GM21423 (cell line): ENCODE measurements around the gene ATP2C2.
"Not testable (repeated sequence)": the region's sequence is repeated elsewhere in the genome, so short reads cannot be mapped to it uniquely, and the experiment has no call there.

ENCODE experiments used
- ATAC-seq: cut with Tn5 transposase; IDR thresholded peaks from one replicate; pipeline ENCODE4 v1.9.1; 2021; ENCODE audit warnings: mild to moderate bottlenecking, moderate library complexity; ENCODE audit not compliant: unreplicated experiment

ATP2C2 gene

DNA sequence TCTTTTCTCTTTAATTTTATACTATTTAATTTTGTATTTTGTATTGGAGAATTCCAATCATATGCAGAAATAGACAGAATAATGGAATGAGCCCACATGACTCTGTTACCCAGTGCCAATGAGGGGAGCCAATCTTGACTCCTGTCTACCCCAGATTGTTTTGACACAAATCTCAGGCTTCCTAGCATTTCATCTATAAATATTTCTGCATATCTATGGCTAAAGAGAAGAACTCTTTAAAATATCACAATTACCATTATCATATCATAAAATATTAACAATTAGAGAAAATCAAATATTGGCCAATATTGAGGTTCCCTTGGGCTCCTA lies 23.7 kb downstream of the ATP2C2 start:
- ATAC-seq, result no peak

DNA sequence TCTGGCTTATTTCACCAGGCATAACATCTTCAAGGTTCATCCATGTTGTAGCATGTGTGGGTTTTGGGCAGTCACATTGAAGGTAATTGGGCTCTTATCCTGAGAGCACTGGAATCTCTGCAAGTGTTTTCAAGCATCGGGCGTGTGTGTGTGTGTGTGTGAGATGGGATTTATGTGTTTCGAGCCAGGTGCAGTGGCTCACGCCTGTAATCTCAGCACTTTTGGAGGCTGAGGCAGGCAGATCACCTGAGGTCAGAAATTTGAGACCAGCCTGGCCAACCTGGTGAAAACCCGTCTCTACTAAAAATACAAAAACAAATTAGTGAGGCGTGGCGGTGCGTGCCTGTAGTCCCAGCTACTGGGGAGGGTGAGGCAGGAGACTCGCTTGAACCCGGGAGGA lies 27.7 kb downstream of the ATP2C2 start:
- ATAC-seq, result not testable (repeated sequence)

DNA sequence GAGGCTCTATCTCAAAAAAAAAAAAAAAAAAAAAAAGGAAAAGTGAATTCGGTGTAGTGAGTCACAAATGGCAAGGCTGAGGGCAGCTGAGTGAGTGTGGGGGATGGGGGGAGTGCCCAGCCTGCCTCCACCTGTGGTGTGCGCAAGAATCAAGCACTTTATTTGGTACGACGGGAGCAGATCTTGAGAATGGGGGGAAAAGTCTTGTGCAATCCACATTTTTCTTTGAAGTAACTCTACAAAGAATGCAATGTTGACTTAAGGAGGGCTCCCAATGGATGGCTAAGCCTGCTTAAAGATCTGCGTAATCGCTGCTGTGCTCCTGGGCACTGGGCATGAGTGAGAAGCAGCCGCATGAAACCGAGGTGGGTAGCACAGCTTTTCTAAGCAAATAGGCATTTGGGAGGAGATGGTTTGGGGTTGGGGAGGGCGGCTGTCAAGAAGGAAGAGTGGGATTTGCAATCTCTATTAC lies 28.2 kb downstream of the ATP2C2 start:
- ATAC-seq, result no peak

DNA sequence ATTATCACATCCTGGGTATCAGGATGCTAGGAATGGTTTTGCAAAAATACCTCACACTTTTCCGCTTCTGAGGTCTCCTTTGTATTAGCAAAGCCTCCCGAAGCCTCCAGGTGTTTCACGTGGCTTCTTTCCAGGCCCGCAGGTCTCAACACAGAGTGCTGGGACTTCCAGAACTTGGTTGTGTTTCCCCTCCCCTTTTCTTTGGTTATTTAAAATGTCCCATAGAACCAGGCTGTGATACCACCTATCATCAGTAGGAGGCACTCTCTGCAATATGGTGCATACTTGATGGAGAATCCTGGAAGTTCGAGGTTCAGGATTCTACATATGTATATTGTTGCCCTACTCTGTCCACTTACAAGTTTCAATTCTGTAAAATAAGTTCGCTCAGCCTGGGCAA lies 28.8 kb downstream of the ATP2C2 start:
- no peak for ATAC-seq

DNA sequence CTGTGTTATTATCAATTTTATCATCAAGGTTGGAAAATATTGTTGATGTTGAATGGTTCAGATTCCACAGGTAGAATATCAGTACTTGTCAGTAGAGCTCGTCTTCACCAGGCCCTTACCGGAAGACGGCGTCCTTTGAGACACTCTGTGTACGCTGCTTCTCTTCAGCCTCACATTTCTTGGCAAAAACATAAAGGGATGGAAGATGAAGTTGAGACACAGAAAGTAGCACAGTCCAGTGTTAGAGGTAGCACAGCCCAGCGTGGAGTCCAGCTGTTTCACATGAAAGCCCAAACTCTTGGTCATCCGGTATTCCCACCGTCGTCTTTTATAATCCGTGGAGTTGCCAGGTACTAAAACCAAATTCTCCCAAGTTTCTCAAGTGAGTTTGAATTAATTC lies 30.4 kb downstream of the ATP2C2 start:
- ATAC-seq, result no peak

DNA sequence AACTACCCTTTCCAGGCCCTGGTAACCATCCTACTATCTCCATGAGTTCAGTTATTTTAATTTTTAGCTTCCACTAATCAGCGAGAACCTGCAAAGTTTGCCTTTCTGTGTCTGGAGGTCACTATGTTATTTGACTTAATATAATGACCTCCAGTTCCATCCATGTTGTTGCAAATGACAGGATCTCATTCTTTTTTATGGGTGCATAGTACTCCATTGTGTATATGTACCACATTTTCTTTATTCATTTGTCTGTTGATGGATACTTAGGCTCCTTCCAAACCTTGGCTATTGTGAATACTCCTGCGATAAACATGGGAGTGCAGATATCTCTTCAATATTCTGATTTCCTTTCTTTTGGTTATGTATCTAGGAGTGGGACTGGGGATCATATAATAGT lies 31.6 kb downstream of the ATP2C2 start:
- ATAC-seq, result not testable (repeated sequence)

DNA sequence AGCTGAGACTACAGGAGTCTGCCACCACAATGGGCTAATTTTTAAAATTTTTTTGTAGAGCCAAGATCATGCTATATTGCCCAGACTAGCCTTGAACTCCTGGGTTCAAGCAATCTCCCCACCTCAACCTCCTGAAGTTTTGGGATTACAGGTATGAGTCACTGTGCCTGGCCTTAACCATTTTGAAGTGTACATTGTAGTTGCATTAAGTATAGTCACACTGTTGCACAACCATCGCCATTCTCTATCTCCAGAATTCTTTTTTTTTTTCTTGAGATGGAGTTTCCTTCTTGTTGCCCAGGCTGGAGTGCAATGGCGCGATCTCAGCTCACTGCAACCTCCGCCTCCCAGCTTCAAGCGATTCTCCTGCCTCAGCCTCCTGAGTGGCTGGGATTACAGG lies 35.1 kb downstream of the ATP2C2 start:
- ATAC-seq, result not testable (repeated sequence)

DNA sequence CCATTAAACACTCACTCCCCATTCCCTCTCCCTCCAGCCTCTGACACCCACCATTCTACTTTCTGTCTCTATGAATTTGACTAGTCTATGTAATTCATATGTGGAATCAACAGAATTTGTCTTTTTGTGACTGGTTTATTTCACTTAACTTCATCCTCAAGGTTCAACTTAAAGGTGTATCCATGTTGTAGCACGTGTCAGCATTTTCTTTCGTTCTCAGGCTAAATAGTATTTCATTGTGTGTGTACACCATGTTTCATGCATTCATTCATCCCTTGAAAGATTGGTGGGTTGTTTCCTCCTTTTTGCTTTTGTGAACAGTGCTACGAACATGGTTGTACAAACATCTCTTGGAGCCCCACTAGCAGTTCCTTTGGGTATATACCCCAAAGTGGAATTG lies 36.0 kb downstream of the ATP2C2 start:
- ATAC-seq, result no peak

DNA sequence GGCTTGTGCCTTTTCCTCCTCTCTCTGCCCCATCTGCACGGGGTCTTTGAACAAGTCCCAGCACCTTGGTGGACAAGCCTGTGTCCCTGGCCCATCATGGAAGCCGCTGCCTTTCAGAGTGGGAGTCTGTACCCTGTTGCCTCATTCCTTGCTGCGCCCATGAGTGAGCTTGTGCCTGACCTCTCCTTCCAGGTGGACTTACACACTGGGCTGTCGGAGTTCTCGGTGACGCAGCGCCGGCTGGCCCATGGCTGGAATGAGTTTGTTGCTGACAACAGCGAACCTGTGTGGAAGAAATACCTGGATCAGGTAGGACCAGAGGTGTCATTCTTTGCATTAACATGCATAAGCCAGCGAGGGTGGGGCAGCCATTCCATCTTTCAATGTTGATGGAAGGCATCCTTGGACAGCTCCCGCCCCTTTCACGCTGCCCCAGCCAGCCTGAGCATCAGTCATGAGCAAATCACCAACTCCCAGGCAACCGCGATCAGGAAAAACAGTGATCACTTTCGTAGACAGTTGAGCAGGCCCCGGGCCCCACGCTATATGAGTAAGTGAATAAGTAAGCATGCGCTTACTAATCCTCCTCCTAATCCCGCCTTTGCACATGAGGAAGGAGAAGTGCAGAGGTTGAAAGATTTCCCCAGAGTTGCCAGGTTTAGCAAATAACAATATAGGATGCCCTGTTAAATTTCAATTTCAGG lies 36.8 kb downstream of the ATP2C2 start:
- ATAC-seq, result no peak

DNA sequence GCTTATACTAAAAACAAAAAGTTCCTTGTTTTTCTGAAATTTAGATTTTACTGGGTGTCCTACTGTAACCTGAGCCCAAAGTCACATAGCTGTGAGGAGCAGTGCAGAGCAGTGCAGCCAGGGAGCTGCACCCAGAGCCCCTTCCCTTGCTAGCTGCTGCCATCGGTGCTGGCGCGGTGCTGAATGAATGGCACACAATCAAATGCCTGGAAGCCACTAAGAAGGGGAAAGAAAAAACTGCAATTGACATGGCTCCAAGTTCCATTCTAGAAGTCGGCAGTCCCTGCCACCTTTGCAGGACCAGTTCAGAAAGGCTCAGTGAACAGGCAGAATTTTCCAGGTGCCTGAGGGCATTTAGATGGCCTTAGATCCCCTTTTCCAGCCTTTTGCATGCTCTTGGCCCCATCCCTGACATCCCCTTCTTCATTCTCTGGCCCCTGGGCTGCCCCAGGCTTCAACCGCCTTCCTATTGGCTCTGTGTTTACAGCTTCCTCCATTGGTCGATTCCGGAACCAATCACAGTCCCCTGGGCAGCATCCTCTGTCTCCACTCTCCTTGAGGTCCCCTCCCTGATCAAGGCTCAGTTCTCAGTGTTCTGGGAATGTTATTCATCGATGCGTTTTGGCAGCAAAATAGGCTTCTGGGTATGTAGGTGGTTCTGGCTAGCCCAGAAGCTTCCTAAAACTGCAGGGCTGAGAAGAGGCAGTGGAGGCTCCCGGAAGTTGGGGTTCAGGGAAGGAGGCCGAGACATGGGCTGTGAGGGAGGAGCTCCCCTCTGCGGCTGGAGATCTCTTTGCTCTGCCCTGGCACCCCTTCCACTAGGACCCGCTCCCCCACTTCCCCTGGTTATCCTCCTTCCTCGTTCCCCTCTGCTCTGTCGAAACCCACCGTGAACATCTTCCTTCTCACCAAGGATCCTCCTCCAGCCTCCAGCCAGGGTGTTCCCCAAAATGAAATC lies 37.9 kb downstream of the ATP2C2 start:
- no peak for ATAC-seq

DNA sequence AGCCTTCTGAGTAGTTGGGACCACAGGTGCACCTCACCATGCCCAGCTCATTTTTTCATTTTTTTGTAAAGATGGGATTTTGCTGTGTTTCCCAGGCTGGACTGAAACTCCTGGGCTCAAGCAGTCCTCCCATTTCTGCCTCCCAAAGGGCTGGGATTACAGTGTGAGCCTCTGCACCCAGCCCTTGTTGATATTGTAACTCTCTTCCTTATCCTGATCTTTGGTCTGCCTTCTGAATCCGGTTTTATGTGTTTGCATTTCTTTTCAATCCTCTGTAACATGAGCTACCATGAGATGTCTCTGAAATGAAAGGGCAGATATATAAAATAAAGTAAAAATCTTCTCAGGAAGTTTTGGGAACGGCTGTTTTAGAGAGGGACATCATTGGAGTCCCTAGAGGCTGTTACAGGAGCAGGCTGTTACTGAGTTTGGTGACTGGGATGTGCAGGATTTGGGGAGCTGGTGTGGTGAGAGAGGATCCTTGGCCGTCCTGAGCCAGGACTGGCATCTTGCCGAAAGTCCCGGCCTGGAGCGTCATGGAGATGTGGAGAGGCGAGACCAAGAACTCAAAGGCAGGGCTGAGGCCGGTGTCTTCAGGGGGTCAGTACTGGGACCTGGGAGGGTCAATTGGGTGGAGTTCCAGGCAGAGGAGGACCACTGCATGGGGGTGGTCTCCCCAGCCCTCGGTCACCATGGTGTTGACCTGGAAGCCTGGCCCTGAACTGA lies 39.4 kb downstream of the ATP2C2 start:
- ATAC-seq, result no peak

DNA sequence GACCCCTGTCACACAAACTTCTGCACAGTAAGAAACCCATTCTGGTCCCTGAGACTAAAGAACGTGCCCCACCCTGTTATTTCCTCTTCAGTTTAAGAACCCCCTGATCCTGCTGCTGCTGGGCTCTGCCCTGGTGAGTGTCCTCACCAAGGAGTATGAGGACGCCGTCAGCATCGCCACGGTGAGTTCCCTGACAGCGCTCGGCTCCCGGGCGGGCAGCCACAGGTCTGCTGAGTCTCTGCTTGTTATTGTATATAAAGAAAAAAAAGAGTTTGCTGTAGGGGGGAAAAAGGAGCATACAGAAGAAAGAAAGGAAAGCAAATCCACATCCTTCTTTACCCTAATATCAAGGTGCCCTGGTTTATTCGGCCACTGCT lies 40.0 kb downstream of the ATP2C2 start:
- ATAC-seq, result no peak

DNA sequence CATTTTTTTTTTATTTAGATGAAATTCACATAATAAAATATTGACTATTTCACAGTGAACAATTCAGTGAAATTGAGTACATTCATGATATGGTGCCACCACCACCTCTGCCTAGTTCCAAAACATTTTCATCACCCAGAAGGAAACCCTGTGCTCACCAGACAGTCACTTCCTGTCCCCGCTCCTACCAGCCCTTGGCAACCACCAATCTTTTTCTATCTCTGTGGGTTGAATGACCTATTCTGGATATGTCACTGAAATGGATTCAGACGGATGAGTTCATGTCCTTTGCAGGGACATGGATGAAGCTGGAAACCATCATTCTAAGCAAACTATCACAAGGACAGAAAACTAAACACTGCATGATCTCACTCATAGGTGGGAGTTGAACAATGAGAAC lies 40.5 kb downstream of the ATP2C2 start:
- ATAC-seq, result no peak

DNA sequence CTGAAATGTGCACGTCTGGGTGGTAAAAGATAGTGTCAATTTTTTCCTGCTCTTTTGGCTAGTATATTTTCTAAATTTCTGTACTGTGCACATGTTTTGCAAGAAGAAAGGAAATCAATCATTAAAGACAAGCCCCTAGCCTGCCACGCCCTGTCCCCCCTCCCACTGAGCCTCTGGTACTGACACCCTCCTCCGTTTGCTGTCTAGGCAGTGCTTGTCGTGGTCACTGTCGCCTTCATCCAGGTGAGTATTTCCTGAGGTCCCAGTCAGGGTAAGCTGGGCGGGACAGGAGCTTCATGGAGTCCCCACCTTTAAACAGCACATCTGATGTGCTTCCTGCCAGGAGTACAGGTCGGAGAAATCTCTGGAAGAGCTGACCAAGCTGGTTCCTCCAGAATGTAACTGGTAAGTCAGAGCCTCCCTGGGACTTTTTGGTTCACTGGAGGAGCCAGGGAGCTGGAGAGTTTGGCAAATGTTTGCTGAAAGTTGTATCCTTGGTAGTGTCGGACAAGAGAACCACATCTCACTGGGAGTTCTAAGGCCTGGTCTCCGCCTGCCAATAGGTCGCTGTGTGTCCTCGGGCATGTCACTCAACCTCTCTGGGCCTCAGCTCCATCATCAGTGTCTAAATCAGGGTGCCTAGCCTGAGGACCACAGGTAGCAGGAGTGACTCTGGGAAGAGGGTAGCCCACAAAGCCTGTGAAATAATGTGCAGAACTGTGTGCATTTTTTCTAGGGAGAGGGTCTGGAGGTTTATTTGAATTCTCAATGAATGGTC lies 42.2 kb downstream of the ATP2C2 start:
- ATAC-seq, result no peak

DNA sequence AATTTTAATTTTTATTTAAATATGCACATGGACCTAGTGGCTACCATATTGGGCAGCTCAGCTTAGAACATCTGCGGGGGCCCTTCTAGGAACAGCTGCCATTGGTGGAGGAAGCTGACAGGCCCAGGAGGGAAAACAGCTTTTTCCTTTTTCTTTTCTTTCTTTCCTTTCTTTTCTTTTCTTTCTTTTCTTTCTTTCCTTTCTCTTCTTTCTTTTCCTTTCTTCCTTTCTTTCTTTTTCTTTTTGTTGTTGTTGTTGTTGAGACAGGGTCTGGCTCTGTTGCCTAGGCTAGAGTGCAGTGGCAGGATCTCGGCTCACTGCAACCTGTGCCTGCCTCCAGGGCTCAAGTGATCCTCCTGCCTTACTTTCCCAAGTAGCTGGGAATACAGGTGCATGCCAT lies 43.4 kb downstream of the ATP2C2 start:
- no peak for ATAC-seq

DNA sequence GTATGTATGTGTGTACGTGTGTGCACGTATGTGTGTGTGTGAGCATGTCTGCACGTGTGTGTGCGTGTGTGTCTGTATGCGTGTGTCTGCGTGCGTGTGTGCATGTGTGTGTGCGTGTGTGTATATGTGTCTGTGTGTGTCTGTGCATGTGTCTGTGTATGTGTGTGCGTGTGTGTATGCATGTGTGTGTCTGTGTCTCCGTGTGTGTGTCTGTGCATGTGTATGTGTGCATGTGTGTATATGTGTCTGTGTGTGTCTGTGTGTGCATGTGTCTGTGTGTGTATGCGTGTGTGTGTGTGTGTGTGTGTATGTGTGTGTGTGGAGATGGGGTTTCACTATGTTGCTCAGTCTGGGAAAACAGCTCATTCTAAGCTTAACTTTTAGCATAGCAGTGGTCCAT lies 43.9 kb downstream of the ATP2C2 start:
- ATAC-seq, result no peak

DNA sequence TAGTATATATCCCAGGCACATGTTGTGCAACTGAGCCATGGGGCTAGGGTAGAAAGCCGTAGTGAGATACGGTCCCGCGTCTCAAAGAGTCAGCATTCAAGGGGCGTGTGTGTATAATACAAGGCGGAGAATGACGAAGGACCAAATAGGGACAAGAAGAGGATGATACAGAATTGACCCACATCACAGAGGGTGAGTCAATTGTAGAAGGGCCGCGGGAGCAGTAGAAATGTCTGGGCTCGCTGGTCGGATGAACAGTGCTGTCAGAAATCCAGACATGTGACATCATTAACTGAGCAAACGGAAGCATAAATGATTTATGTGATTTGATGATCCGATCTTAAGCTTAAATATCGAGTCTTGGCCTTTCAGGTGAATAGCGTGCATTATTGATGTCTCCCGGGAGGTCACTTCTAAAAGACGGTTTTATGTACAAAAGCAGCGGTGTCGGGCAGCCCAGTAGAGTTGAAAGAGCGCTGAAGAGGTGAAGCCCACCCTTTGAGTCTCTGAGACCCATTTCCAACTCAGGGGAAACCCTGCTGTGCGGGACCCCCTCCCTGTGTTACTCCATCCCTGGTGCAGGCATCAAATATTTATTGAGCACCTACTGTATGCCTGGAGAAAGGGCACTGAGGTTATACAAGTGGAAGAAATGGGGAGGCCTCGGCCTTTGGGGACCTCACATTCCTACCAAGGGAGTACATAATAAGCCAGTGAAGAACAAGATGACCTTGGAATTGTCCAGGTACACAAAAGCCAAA lies 45.1 kb downstream of the ATP2C2 start:
- ATAC-seq, result no peak

DNA sequence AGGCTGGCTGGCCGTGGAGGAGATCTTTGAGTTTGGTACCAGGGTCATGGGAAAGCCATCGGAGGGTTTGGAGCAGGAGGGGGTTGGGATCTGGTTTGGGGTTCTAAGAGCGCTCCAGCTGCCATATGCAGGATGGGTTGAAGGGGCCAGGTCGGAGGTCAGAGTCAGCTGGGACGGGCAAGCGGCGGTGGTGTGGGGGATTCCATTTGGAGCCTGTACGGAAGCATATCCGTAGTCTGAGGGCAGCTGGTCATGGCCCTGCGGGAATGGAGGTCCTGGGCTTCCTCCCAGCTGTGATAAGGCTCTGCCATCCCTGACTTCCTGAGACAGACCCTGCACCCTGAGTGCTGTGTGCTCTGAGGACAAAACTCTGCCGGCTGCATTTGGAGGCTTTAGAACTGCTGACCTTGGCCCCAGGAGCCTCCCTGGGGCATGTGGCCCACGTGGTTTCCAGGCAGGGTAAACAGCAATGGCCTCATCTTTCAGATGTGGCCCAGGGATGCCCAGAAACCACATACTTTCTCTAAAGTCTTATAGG lies 46.5 kb downstream of the ATP2C2 start:
- no peak for ATAC-seq

DNA sequence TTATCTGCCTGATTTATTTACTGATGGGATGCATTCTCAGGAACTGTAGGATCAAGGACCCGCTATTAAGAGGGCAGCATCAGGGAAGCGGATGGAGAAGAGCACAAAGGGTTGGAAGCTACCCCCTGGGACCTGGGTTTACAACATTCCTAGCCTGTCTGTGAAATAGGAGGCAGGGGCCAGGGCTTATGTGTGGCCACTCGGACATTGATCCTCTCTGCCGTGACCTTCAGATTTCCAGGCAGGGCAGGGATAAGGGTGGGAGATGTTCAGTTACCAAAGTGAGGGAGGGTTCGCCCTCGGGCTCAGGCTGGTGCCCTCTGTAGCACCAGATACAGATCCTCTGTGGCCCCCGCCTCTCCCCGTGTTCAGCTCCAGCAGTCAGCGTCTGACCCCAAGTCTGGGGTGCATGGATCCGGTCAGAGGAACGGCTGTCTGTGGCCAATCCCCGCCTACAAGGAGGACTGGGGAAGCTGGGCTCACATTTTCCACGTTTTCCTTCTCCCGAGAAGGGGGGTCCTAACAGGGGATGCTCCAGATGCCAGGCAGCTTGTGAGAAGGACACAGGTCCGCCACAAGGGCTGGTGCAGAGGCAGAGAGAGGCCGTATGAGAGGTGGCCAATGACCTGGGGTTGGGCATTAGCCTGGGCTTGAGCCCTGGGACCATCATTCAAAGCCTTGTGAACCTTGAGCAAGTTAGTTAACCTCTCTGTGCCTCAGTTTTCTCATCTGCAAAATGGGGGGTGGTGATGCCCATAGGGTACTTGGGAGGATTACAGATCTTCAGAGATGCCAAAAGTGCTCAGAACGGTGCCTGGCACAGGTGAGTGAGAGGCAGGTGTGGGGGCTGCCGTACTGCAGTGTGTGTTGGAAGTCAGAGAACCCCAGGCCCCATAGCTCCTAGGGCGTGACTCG lies 48.3 kb downstream of the ATP2C2 start:
- ATAC-seq, result no peak
